ENCODE data around the gene USH1G.
"Not testable (repeated sequence)": the region's sequence is repeated elsewhere in the genome, so short reads cannot be mapped to it uniquely, and the experiment has no call there.

The USH1G gene

GRCh38 chr17:74877592-74878548, 45.2 kb downstream of the USH1G start:
- in situ Hi-C loops (cut with MboI; ENCODE audit: low sequenced_read_pairs), result no loop called here

GRCh38 chr17:74875977-74876593, 47.0 kb downstream of the USH1G start:
- in situ Hi-C loops (cut with MboI; ENCODE audit: low sequenced_read_pairs), result no loop called here

DNA sequence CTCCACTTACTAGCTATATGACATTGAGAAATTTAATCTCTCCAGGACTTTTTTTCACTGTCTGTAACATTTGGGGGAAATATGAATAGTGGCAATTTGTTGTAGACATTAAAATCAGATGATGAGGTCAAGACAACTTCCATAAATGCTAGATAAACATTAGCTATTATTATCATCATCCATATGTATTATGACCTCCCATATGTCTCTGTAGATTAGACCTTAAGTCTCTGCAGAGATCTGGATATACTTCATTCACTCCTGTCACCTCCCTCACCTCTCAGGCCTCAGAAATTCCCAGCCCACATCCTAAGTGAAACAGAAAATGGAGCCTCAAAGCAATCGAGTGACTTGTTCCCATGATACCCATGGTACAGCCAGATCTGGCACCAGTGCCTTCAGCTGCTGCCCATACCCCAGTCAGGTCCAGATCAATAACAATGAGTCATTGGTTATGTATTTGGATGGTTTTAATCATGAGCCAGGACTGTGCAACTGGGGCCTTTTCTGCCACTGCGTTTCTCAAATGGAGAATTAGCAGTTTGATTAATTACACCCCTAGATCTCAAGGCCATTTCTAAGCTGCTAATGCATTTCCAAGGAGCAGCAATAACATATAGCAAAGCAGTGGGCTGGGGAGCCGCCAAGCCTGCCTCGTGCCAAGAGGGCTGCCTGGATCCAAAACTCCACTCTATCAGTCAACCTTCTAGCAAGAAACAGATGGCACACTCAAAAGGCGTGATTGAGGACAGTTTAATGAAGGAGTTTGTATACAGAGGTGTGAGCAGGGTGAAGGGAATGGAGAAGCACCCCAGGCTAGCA, 47.7 kb downstream of the USH1G start:
- in situ Hi-C loops (cut with MboI; ENCODE audit: low sequenced_read_pairs), result no loop called here

GRCh38 chr17:74874615-74875037, 48.4 kb downstream of the USH1G start:
- in situ Hi-C loops (cut with MboI; ENCODE audit: low sequenced_read_pairs), result no loop called here

DNA sequence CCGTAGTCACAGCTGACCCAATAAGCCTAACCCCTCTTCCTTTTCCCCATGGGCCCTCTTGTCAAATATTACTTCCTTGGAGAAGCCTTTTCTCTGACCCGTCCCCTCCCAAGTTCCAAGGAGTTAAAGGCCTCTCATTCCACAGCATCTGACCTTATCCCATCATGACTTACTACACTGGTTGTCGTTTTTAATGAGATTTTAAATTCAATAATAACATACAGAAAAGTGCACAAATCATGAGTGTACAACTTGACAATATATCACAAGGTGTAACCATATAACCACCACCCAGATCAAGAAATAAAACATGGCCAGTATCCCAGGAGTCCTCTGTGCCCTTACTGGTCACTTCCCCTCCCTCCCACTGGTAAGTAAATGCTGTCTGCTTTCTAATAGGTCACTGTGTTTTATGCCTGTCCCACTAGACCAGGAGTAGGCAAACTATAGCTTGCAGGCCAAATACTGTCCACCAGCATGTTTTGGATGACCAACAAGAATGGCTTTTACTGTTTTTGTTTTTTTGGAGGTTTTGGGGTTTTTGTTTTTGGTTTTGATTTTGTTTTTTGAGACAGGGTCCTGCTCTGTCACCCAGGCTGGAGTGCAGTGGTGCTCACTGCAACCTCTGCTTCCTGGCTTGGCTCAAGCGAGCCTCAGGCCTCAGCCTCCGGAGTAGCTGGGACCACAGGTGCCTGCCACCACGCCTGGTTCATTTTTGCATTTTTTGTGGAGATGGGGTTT, 49.0 kb downstream of the USH1G start:
- in situ Hi-C loops (cut with MboI; ENCODE audit: low sequenced_read_pairs), result no loop called here

DNA sequence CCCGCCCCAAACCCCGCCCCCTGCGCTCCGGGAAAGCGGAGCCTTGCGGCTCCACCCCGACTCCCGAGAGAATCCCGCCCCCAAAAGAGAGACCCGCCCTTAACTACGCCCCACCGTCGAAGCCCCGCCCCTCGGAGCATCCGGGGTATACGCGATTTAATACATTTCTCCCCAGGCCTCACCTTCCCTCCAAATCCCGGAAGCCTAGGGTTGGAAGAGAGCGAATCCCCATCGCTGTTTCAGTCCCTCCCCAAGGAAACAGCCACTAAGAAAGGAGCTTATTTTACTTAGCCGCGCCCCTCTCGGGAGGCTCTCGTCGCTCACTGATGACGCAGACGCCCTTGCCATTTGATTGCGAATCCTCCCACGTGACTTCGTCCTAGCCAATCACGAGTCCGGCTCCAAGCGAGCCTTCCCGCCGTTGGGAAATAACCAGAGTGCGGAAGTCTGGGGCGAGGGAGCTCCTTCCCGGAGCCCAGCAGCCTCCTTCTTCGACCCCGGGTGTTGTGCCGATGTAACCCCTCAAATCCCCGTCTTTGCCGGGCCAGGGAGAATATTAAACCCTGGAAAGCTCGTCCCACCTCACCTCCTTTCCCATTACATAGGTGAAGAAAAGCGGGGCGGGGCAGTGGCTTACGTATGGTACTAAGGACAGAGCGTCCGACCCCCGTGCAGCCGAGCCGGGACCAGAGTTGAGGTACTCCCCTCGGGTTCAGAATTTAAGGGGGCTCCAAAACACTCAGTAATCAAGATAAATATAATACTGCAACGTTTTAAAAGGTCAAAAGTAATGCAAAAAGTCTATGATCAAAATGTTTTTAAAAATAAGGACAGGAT, 49.8 kb downstream of the USH1G start:
- in situ Hi-C loops (cut with MboI; ENCODE audit: low sequenced_read_pairs), result no loop called here

DNA sequence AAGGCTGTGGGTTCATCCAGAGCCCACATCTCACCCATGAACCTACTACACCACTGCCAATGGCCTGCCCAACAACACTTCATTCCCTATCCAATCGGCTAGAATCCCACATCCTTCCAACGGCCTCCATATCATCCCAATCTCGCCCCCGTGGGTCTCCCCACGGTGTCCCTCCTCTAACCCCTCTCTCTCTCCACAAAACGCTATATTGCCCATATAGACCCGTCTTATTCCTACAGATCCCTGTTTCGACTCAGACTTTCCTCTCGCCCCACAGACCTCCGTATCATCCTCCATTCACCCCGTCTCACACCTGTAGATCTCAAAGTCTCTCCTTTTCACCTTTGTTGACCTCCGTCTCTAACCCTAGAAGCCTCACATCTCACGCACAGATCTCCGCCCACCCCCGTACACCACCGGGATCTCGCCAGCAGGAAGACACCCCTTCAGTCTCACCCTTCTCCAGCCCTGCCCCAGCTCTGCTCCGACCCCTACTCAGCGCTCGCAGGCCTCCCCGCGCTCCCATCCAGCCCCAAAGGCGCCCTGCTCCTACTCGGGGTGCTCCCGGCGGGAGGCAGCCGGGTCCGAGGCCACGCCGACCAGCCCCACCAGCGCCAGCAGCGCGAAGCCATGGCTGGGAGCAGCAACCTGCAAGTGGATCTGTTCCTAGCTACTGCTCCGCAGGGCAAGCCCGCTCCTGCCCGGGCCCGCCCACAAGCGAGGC, 50.6 kb downstream of the USH1G start, which contains the start of gene FDXR:
Gene FDXR, minus strand, starts transcription at position 682 of the 724 bp plus-strand sequence. Its CDS starts 50 bp downstream, at position 632.
- in situ Hi-C loops (cut with MboI; ENCODE audit: low sequenced_read_pairs), result no loop called here

DNA sequence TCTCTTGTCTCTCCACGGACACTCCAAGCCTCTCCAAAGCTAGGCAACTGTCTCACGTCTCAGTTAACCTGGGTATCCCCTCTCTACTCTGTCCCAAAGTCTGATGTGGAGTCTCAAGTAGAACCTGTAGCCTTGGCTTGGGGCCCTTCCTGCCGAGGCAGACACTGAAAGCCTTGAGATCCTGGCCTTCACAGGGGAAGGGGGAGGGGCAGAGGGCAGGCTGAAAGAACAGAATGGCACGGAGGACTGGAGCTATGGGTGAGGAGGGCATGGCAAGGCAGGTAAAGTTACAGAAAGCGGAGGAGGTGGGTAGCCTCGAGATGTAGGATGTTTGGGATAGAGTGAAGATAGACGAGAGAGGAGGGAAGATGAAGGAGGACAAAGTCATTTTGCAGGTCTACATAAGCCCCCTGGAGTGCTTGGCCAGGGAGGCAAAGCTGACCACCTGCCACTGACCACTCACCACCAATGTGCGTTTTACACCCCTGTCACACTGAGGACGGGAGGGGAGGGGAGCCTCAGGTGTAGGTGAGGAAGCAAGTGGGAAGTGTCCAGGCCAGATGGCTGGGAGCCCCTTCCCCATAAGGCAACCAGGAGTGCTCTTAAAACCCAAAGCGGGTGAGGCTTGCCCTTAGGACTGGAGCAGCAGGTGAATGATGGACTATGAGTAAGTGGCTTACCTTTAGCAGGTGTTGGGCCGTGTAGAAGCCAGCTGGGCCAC, 51.5 kb downstream of the USH1G start:
- in situ Hi-C loops (cut with MboI; ENCODE audit: low sequenced_read_pairs), result no loop called here

- in situ Hi-C loops (cut with MboI; ENCODE audit: low sequenced_read_pairs), result no loop called here
Measured at GRCh38 chr17:74870512-74870911, 52.5 kb downstream of the USH1G start.

DNA sequence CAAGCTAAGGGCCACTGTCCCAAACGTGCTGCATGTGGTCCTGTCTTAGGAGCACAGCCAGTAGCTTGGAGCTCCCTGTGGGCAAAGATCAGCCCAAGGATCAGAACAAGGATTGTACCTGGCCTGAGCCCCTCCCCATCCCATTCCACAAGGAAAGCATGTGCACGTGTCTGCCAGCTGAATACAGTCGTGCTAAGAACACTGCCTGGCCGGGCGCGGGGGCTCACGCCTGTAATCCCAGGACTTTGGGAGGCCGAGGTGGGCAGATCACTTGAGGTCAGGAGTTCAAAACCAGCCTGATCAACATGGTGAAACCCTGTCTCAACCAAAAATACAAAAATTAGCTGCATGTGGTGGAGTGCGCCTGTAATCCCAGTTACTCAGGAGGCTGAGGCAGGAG, 53.0 kb downstream of the USH1G start:
- in situ Hi-C loops (cut with MboI; ENCODE audit: low sequenced_read_pairs), result not testable (repeated sequence)

GRCh38 chr17:74868908-74869255, 54.2 kb downstream of the USH1G start:
- in situ Hi-C loops (cut with MboI; ENCODE audit: low sequenced_read_pairs), result loop anchor here (10.0 kb wide), 1 partner anchor 214 kb away; no protein-coding TSS in a partner anchor

GRCh38 chr17:74868251-74868907, 54.7 kb downstream of the USH1G start:
- in situ Hi-C loops (cut with MboI; ENCODE audit: low sequenced_read_pairs), result loop anchor here (10.0 kb wide), 1 partner anchor 214 kb away; no protein-coding TSS in a partner anchor

- in situ Hi-C loops (cut with MboI; ENCODE audit: low sequenced_read_pairs), result loop anchor here (10.0 kb wide), 1 partner anchor 212 kb away; no protein-coding TSS in a partner anchor
Measured at GRCh38 chr17:74866198-74866835, 56.7 kb downstream of the USH1G start.
